Middle frontal gyrus (tissue), 1 donor: ENCODE data around the gene PCDHGB3.

Experiments used
- DNase-seq: peaks from one replicate; pipeline ENCODE4 v3.0.0-alpha.2; 2015; ENCODE audit warnings: low spot score; ENCODE audit errors: extremely low spot score

Gene PCDHGB3

GRCh38 chr5:141419074-141419880 lies 49.2 kb downstream of the PCDHGB3 start:
- no peak for DNase-seq

- DNase-seq, result no peak
Observed at GRCh38 chr5:141420855-141421488, 50.9 kb downstream of the PCDHGB3 start, which contains the start of gene PCDHGA11. Gene PCDHGA11 (plus strand): TSS chr5:141421051. CDS start chr5:141421228, 177 bp downstream.

GRCh38 chr5:141421489-141421855 lies 51.4 kb downstream of the PCDHGB3 start:
- no peak for DNase-seq
